Neuronal stem cell (in vitro differentiated cells): ENCODE data around the gene PEMT.
"Not testable (repeated sequence)": the region's sequence is repeated elsewhere in the genome, so short reads cannot be mapped to it uniquely, and the experiment has no call there.

Source experiments
- DNase-seq: peaks from one replicate; pipeline ENCODE4 v3.0.0-alpha.2; 2013; ENCODE audit warnings: low spot score
- H2AFZ ChIP-seq: one replicate; pipeline ENCODE4 v1.6.1; 2013; ENCODE audit warnings: mild to moderate bottlenecking, low read length, inconsistent platforms
- H2AK5ac ChIP-seq: 2 replicates; pipeline ENCODE4 v1.6.1; 2013; ENCODE audit warnings: low read depth, mild to moderate bottlenecking, inconsistent platforms, low read length, moderate library complexity, mixed read lengths
- H2BK120ac ChIP-seq: 2 replicates; pipeline ENCODE4 v1.6.1; 2013; ENCODE audit warnings: low read depth, mild to moderate bottlenecking, inconsistent platforms, low read length, moderate library complexity, mixed read lengths
- H2BK12ac ChIP-seq: one replicate; pipeline ENCODE4 v1.6.1; 2013; ENCODE audit warnings: low read length, inconsistent platforms
- H2BK15ac ChIP-seq: 2 replicates; pipeline ENCODE4 v1.6.1; 2013; ENCODE audit warnings: mild to moderate bottlenecking, low read length, inconsistent platforms, mixed read lengths
- H2BK5ac ChIP-seq: one replicate; pipeline ENCODE4 v1.6.1; 2013; ENCODE audit warnings: inconsistent platforms, mild to moderate bottlenecking, low read length, moderate library complexity
- H3K14ac ChIP-seq: one replicate; pipeline ENCODE4 v1.6.1; 2013; ENCODE audit warnings: low read length, inconsistent platforms
- H3K18ac ChIP-seq: 2 replicates; pipeline ENCODE4 v1.6.1; 2013; ENCODE audit warnings: low read length, inconsistent platforms
- H3K23ac ChIP-seq: 2 replicates; pipeline ENCODE4 v1.6.1; 2013; ENCODE audit warnings: low read depth, mild to moderate bottlenecking, mixed read lengths, low read length, inconsistent platforms; ENCODE audit not compliant: poor library complexity
- H3K27ac ChIP-seq: replicated peaks from 3 replicates; pipeline ENCODE4 v1.5.1; 2013; ENCODE audit warnings: low read length, inconsistent platforms
- H3K27me3 ChIP-seq, 3 experiments: 2 replicates each; pipeline ENCODE4 v1.6.1; 2013; ENCODE audit warnings: low read length in 3 of 3, mild to moderate bottlenecking in 2 of 3, inconsistent platforms in 1 of 3, low read depth in 1 of 3, mixed read lengths in 1 of 3, moderate library complexity in 1 of 3; ENCODE audit not compliant: control insufficient read depth in 3 of 3, insufficient read depth in 3 of 3
- H3K36me3 ChIP-seq, 2 donors: replicated peaks in 1 of 2; 2 replicates each; pipeline ENCODE4 v1.6.1; 2013; ENCODE audit warnings: low read length in 2 of 2; ENCODE audit not compliant: control insufficient read depth in 2 of 2, insufficient read depth in 2 of 2
- H3K4ac ChIP-seq: 2 replicates; pipeline ENCODE4 v1.6.1; 2013; ENCODE audit warnings: inconsistent platforms, mild to moderate bottlenecking, low read length, moderate library complexity
- H3K4me1 ChIP-seq, 2 donors: 1 replicate in 1 of 2; 2 replicates in 1 of 2; pipeline ENCODE4 v1.6.1; 2013; ENCODE audit warnings: low read length in 2 of 2, low read depth in 1 of 2; ENCODE audit not compliant: control insufficient read depth in 2 of 2, insufficient read depth in 1 of 2
- H3K4me2 ChIP-seq: one replicate; pipeline ENCODE4 v1.6.1; 2013; ENCODE audit warnings: mild to moderate bottlenecking, low read length, inconsistent platforms; ENCODE audit not compliant: insufficient read depth, poor library complexity, severe bottlenecking
- H3K4me3 ChIP-seq, 2 donors: 2 replicates each; pipeline ENCODE4 v1.5.1; 2013; ENCODE audit warnings: low read length in 2 of 2, mild to moderate bottlenecking in 2 of 2, inconsistent platforms in 1 of 2, moderate library complexity in 1 of 2
- H3K79me1 ChIP-seq: one replicate; pipeline ENCODE4 v1.6.1; 2013; ENCODE audit warnings: low read depth, mild to moderate bottlenecking, inconsistent platforms, low read length, moderate library complexity
- H3K9ac ChIP-seq: one replicate; pipeline ENCODE4 v1.6.1; 2013; ENCODE audit warnings: mild to moderate bottlenecking, low read depth, low read length, inconsistent platforms; ENCODE audit not compliant: poor library complexity
- H3K9me3 ChIP-seq, 2 donors: replicated peaks in 1 of 2; 2 replicates each; pipeline versions ENCODE3 to v1.6.1; 2013; ENCODE audit warnings: low read length in 2 of 2, mild to moderate bottlenecking in 2 of 2, inconsistent platforms in 1 of 2, low read depth in 1 of 2, mixed read lengths in 1 of 2, moderate library complexity in 1 of 2; ENCODE audit not compliant: control insufficient read depth in 2 of 2, insufficient read depth in 1 of 2
- H4K8ac ChIP-seq: one replicate; pipeline ENCODE4 v1.6.1; 2013; ENCODE audit warnings: low read depth, mild to moderate bottlenecking, inconsistent platforms, low read length, moderate library complexity
- H4K91ac ChIP-seq: one replicate; pipeline ENCODE4 v1.6.1; 2013; ENCODE audit warnings: low read length, low read depth, mild to moderate bottlenecking, inconsistent platforms; ENCODE audit not compliant: poor library complexity
- WGBS, 2 donors: extraction: QIAGEN DNeasy Blood & Tissue Kit; methylation state at CpG; one replicate each; pipeline ENCODE4 v1.1.7; 2013; ENCODE audit warnings: missing lambda C conversion rate in 2 of 2, mixed read lengths in 1 of 2; ENCODE audit not compliant: insufficient read length in 2 of 2, insufficient replicate concordance in 1 of 2; ENCODE audit errors: extremely low coverage in 2 of 2; 5-methylcytosine and 5-hydroxymethylcytosine counted together

PEMT gene

GRCh38 chr17:17636272-17636885, 44.9 kb upstream of the PEMT start:
- no peak overlapping the region for H3K18ac ChIP-seq
- no CpG with 5 or more reads among the region's 5 CpGs for WGBS, 2 donors
- no peak overlapping the region for H2AK5ac ChIP-seq
- no peak overlapping the region for H3K4me2 ChIP-seq
- H4K8ac ChIP-seq, result no peak overlapping the region
- no peak overlapping the region for H2BK12ac ChIP-seq
- H3K27ac ChIP-seq, result no peak overlapping the region
- no peak overlapping the region for H2AFZ ChIP-seq
- H3K23ac ChIP-seq, result no peak overlapping the region
- no peak overlapping the region for H2BK120ac ChIP-seq
- H3K36me3 ChIP-seq, result no peaks in the 10 kb centered on the region
- H3K9me3 ChIP-seq, result peaks cover 2 to 4% of the 10 kb centered on the region in 2 donors
- no peaks in the 10 kb centered on the region for H3K4me1 ChIP-seq
- no peak overlapping the region for H3K14ac ChIP-seq
- H4K91ac ChIP-seq, result no peak overlapping the region
- H3K4ac ChIP-seq, result no peak overlapping the region
- H3K9ac ChIP-seq, result no peak overlapping the region
- no peaks in the 10 kb centered on the region for H3K79me1 ChIP-seq
- no peak overlapping the region for H2BK15ac ChIP-seq
- no peak overlapping the region for H3K4me3 ChIP-seq
- no peak for DNase-seq
- H2BK5ac ChIP-seq, result no peak overlapping the region
- H3K27me3 ChIP-seq, result peaks cover 0 to 3% (median 0%) of the 10 kb centered on the region in 3 experiments

GRCh38 chr17:17635537-17636271, 44.2 kb upstream of the PEMT start:
- DNase-seq, H2BK5ac ChIP-seq: not testable (repeated sequence)

GRCh38 chr17:17635126-17635525, 43.6 kb upstream of the PEMT start:
- H2BK120ac ChIP-seq, result no peak overlapping the region
- H3K9ac ChIP-seq, result no peak overlapping the region
- H2BK5ac ChIP-seq, result no peak overlapping the region
- no peak overlapping the region for H3K4me3 ChIP-seq
- peaks cover 2 to 4% of the 10 kb centered on the region in 2 donors for H3K9me3 ChIP-seq
- no peak overlapping the region for H3K23ac ChIP-seq
- H3K4ac ChIP-seq, result no peak overlapping the region
- no peak overlapping the region for H2BK15ac ChIP-seq
- no peak overlapping the region for H3K14ac ChIP-seq
- H3K4me1 ChIP-seq, result no peaks in the 10 kb centered on the region
- H3K36me3 ChIP-seq, result no peaks in the 10 kb centered on the region
- H2BK12ac ChIP-seq, result no peak overlapping the region
- no peak overlapping the region for H2AFZ ChIP-seq
- H3K18ac ChIP-seq, result peak overlapping the region; percentile 53
- H3K27me3 ChIP-seq, result peaks cover 0 to 3% (median 0%) of the 10 kb centered on the region in 3 experiments
- no peak overlapping the region for H3K27ac ChIP-seq
- H4K8ac ChIP-seq, result no peak overlapping the region
- no peak overlapping the region for H3K4me2 ChIP-seq
- H3K79me1 ChIP-seq, result no peaks in the 10 kb centered on the region
- no peak for DNase-seq
- H2AK5ac ChIP-seq, result no peak overlapping the region
- no CpG with 5 or more reads among the region's 5 CpGs for WGBS, 2 donors
- no peak overlapping the region for H4K91ac ChIP-seq

More at GRCh38 chr17:17635537-17636271, 44.2 kb upstream of the PEMT start:
- not testable (repeated sequence) for H3K4me2 ChIP-seq, H3K36me3 ChIP-seq, H3K27ac ChIP-seq, H2BK12ac ChIP-seq, H3K79me1 ChIP-seq, H3K9ac ChIP-seq, H3K4me1 ChIP-seq, H4K8ac ChIP-seq, H3K14ac ChIP-seq, H2AFZ ChIP-seq, H2BK15ac ChIP-seq, H3K27me3 ChIP-seq, H4K91ac ChIP-seq, H3K4me3 ChIP-seq, H2AK5ac ChIP-seq, H3K4ac ChIP-seq, H3K23ac ChIP-seq, H2BK120ac ChIP-seq, H3K9me3 ChIP-seq, H3K18ac ChIP-seq
- WGBS, 2 donors, result no CpG with 5 or more reads among the region's 15 CpGs

- H4K8ac ChIP-seq, result no peak overlapping the region
These were observed 41.8 kb upstream of the PEMT start for GRCh38 chr17:17633310-17633709.

More at GRCh38 chr17:17633310-17633709, 41.8 kb upstream of the PEMT start:
- Histone ChIP-seq H2BK12ac (peak overlapping the region; percentile 79), H3K27me3 (peaks cover 0 to 3% (median 0%) of the 10 kb centered on the region in 3 experiments), H3K9ac (peak overlapping the region; percentile 68), H2BK15ac (peak overlapping the region; percentile 31), H2BK5ac (peak overlapping the region; percentile 84), H3K9me3 (peaks cover 2 to 4% of the 10 kb centered on the region in 2 donors), H3K14ac (peak overlapping the region; percentile 77), H3K4me2 (no peak overlapping the region), H3K36me3 (no peaks in the 10 kb centered on the region), H3K4me3 (no peak overlapping the region), H3K23ac (no peak overlapping the region), H3K27ac (no peak overlapping the region), H2AK5ac (peak overlapping the region; percentile 82), H3K79me1 (no peaks in the 10 kb centered on the region), H2AFZ (no peak overlapping the region), H4K91ac (no peak overlapping the region), H3K18ac (peak overlapping the region; percentile 90), H3K4ac (no peak overlapping the region), H3K4me1 (no peaks in the 10 kb centered on the region), H2BK120ac (peak overlapping the region; percentile 84)
- no CpG with 5 or more reads among the region's 6 CpGs for WGBS, 2 donors
- no peak for DNase-seq
